GM12865 (cell line): ENCODE data around the gene SLC38A8.

Experiments used
- DNase-seq: peaks from one replicate; pipeline ENCODE4 v3.0.0; 2010; ENCODE audit warnings: low read depth
- H3K4me3 ChIP-seq: 2 replicates; pipeline ENCODE4 v1.5.1; 2011; ENCODE audit warnings: mild to moderate bottlenecking, low read depth, low read length, control low read depth
- CTCF ChIP-seq: IDR thresholded peaks from 2 replicates; pipeline ENCODE4 v1.5.1; 2011; ENCODE audit warnings: low read length, control low read depth, low read depth, inconsistent platforms; ENCODE audit not compliant: insufficient read depth; ENCODE audit errors: missing control alignments

The SLC38A8 gene

GRCh38 chr16:83996481-83997252 is 45.9 kb downstream of the SLC38A8 start:
- no peak overlapping the region for H3K4me3 ChIP-seq
- DNase-seq, result no peak
- TF ChIP-seq CTCF, result no peak

GRCh38 chr16:83995754-83996153 is 46.8 kb downstream of the SLC38A8 start:
- no peak overlapping the region for H3K4me3 ChIP-seq
- no peak for TF ChIP-seq CTCF
- DNase-seq, result peak; percentile 10

GRCh38 chr16:83994703-83995102 is 47.9 kb downstream of the SLC38A8 start:
- no peak for TF ChIP-seq CTCF
- no peak for DNase-seq
- no peak overlapping the region for H3K4me3 ChIP-seq

- TF ChIP-seq CTCF, result no peak
- no peak for DNase-seq
- H3K4me3 ChIP-seq, result no peak overlapping the region
These were observed 48.5 kb downstream of the SLC38A8 start for GRCh38 chr16:83994087-83994486.

GRCh38 chr16:83992624-83993023 is 50.0 kb downstream of the SLC38A8 start:
- no peak for DNase-seq
- TF ChIP-seq CTCF, result no peak
- H3K4me3 ChIP-seq, result no peak overlapping the region

- no peak for DNase-seq
- no peak for TF ChIP-seq CTCF
These were observed 52.1 kb downstream of the SLC38A8 start for GRCh38 chr16:83990492-83990891.

GRCh38 chr16:83989300-83989699 is 53.3 kb downstream of the SLC38A8 start:
- TF ChIP-seq CTCF, result no peak
- DNase-seq, result no peak
- H3K4me3 ChIP-seq, result no peak overlapping the region

More at GRCh38 chr16:83990492-83990891, 52.1 kb downstream of the SLC38A8 start:
- H3K4me3 ChIP-seq, result no peak overlapping the region
